ENCODE results near the gene PLK3.

GRCh38 chr1:44759077-44759476 is 41.1 kb upstream of the PLK3 start:
- TF ChIP-seq CTCF (IDR thresholded peaks at IDR 0.05; ENCODE audit: insufficient read depth, low read length, poor library complexity, severe bottlenecking) = no peak
- no peak for TF ChIP-seq EZH2phosphoT487 (conservative IDR thresholded peaks at IDR 0.05; ENCODE audit: low read length)

Measured in SU-DHL-6 (cell line).